IPS-18c (cell line): ENCODE data around the gene ZNF865.

Experiments used
- H3K4me3 ChIP-seq: 2 replicates; pipeline ENCODE4 v1.7.0; 2013; ENCODE audit warnings: low read depth, mild to moderate bottlenecking, low read length, moderate library complexity; ENCODE audit not compliant: insufficient read depth
- H3K9me3 ChIP-seq: one replicate; pipeline ENCODE4 v1.6.1; 2013; ENCODE audit warnings: mild to moderate bottlenecking, low read length, moderate library complexity; ENCODE audit not compliant: control insufficient read depth, insufficient read depth

The ZNF865 gene

DNA sequence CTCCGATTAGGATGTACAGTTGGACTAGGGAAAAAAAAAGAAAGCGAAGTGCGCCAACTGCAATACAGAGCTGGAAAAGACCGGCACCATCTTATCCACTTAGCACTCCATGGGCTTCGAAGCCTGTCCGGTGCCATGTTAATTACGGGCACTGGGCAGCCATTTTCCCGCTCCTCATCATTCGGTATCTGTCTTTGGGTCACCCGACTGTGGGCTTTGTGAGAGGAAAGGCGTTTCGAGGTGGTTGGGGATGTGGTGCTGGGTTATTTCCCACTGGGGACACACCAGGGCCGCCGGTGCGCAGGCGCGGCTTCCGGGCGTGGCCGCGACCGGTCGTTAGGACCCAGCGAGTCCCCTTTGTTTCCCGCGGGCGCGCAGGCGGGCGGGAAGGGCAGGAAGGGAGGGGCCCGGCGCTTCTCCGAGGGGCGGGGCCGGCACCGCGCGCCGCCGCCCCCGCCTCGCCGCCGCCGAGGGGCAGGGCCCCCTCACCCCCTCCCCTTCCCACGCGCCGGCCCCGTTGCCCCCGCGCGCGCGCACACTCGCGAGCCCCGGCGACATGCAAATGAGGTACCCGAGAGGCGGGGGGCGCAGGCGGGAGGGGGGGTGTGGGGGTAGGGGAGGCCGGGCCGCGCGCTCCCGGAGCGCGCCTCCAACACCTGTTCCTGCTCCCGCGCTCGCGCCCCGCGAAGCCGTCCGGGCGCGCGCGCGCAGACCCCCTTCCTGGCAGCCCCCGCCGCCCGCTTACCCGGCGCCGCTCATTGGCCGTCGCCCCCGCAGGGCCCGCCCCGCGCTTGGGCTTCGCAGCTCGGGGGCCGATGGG lies 5.4 kb upstream of the ZNF865 start, which contains the start of gene ZNF524:
ZNF524 (plus strand) TSS at position 447 of the 820 bp plus-strand sequence. CDS start 1,825 bp downstream, outside the sequence.
- Histone ChIP-seq H3K9me3 (no peaks in the 10 kb centered on the region), H3K4me3 (peak within 1 kb of the TSS; percentile 77)

GRCh38 chr19:55600662-55601028 lies 4.8 kb upstream of the ZNF865 start:
- Histone ChIP-seq H3K9me3 (no peaks in the 10 kb centered on the region), H3K4me3 (peak overlapping the region; percentile 65)

- Histone ChIP-seq H3K9me3 (no peaks in the 10 kb centered on the region), H3K4me3 (peak overlapping the region; percentile 65)
Measured at GRCh38 chr19:55601084-55601483, 4.4 kb upstream of the ZNF865 start.

DNA sequence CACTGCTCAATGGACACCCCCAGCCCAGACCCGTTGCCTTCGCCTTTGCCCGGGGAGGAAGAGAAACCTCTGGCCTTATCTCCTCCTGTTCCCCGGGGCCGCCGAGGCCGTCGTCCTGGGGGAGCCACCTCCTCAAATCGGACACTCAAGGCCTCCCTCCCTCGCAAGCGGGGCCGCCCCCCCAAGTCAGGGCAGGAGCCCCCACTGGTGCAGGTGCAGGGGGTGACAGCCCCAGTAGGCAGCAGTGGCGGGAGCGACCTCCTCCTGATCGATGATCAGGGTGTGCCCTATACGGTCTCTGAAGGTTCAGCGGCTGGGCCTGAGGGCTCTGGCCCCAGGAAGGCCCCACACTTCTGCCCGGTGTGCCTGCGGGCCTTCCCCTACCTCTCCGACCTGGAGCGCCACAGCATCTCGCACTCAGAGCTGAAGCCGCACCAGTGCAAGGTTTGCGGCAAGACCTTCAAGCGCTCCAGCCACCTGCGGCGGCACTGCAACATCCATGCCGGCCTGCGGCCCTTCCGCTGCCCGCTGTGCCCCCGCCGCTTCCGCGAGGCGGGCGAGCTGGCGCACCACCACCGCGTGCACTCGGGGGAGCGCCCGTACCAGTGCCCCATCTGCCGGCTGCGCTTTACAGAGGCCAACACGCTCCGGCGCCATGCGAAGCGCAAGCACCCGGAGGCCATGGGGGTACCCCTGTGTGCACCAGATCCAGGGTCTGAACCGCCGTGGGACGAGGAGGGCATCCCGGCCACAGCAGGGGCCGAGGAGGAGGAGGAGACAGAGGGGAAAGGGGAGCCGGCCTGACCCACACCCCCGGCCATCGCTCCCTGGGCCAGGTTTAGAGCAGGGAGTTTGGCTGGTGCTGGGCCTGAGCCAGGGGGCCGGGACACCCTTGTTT lies 3.1 kb upstream of the ZNF865 start:
- Histone ChIP-seq H3K4me3 (no peak overlapping the region), H3K9me3 (no peaks in the 10 kb centered on the region)

DNA sequence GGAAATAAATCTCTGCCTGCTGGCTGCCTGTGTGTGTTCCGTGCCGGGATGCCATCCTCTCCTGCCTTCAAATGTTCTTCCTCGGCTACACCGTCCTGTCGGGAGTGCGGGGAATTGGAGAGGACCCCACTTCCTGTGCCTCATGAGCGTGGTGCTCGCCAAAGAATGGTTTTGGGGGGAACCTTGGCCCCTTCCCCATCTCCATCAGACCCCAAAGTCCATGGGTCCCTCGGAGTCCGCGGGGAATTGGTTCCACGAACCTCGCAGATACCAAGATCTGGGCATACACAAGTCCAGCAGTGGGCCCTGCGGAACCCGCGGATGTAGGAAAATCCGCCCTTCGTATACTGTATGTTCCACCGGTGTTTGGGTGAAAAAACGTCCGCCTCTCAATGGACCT lies 2.3 kb upstream of the ZNF865 start:
- H3K9me3 ChIP-seq = no peaks in the 10 kb centered on the region
- no peak overlapping the region for H3K4me3 ChIP-seq

- H3K4me3 ChIP-seq = no peak overlapping the region; the same call in 1 of the 2 replicates
- no peaks in the 10 kb centered on the region for H3K9me3 ChIP-seq
Measured at GRCh38 chr19:55603581-55604292, 1.7 kb upstream of the ZNF865 start.

GRCh38 chr19:55605207-55605636 lies 225 bp upstream of the ZNF865 start:
- peak overlapping the region; percentile 82 for H3K4me3 ChIP-seq
- no peaks in the 10 kb centered on the region for H3K9me3 ChIP-seq

DNA sequence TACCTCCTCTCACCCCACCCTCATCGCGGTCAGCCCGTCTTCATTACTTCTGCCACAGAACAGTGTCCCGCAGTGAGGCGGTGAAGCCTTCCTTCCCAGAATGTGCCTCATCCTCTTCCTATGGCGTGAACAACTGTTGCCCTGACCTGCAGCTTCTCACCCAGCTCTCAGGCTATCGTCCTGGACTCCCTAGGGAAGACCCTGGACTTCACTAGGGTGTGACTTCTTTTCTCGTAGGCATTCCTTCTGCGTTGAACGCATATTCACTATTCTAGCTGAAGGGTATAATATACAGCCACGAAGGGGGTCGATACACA lies 982 bp downstream of the ZNF865 start:
- H3K4me3 ChIP-seq = peak overlapping the region; percentile 82; the same call in 1 of the 2 replicates

GRCh38 chr19:55606817-55607216 lies 1.4 kb downstream of the ZNF865 start:
- H3K4me3 ChIP-seq = peak overlapping the region; percentile 82; the same call in 1 of the 2 replicates
- H3K9me3 ChIP-seq = no peaks in the 10 kb centered on the region

More for the DNA sequence above, 982 bp downstream of the ZNF865 start:
- H3K9me3 ChIP-seq = no peaks in the 10 kb centered on the region

GRCh38 chr19:55609326-55609725 lies 3.9 kb downstream of the ZNF865 start:
- Histone ChIP-seq H3K4me3 (no peak overlapping the region), H3K9me3 (no peaks in the 10 kb centered on the region)

DNA sequence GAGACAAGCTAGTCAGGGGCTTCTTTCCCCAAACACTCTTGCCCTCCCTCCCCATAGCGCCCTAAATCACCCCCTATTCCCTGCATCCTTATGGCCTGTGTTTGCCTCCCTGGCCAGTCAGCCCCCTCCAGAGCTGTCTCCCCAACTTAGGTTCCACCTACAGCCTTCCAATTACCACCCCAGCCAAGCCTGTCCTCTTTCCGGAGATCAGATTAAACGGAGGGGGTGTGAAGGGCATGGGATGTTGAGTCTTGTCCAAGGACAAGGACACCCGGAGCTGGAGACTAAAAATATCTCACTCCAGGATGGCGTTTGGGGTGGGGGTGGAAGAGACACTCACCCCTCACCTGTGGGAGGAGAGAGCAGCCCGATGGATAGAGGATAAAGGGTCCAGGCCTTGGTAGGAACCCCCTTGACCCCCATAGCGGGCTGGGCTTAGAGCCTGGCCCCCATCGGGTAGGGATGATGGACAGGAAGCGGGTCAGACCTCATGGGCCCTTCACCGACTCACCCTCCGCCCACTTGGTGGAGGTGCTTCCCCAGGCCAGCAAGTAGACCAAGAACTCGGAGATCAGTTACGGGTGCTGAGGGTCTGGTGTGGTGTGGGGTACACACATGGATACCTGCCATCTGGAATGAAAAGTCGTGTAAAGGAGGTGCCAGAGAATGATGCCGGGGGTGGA lies 6.0 kb downstream of the ZNF865 start:
- H3K9me3 ChIP-seq = no peaks in the 10 kb centered on the region
- no peak overlapping the region for H3K4me3 ChIP-seq

GRCh38 chr19:55611983-55612645 lies 6.7 kb downstream of the ZNF865 start:
- no peaks in the 10 kb centered on the region for H3K9me3 ChIP-seq
- no peak overlapping the region for H3K4me3 ChIP-seq

- Histone ChIP-seq H3K4me3 (no peak overlapping the region), H3K9me3 (peaks cover 3% of the 10 kb centered on the region)
Measured at GRCh38 chr19:55613396-55613795, 7.9 kb downstream of the ZNF865 start.

DNA sequence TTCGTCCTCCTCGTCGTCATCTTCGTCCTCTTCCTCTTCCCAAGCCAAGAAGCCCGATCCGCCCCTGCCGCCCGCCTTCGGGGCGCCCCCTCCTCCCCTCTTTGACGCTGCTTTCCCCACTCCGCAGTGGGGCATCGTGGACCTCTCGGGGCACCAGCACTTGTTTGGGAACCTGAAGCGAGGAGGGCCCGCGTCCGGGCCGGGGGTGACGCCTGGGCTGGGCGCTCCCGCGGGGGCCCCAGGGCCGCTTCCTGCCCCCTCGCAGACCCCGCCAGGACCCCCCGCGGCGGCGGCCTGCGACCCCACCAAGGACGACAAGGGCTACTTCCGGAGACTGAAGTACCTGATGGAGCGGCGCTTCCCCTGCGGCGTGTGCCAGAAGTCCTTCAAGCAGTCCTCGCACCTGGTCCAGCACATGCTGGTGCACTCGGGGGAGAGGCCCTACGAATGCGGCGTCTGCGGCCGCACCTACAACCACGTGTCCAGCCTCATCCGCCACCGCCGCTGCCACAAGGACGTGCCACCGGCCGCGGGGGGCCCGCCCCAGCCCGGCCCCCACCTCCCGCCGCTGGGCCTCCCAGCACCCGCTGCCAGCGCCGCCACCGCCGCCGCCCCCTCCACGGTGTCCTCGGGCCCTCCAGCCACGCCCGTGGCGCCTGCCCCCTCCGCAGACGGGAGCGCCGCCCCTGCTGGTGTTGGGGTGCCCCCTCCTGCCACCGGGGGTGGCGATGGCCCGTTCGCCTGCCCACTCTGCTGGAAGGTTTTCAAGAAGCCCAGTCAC lies 8.7 kb downstream of the ZNF865 start:
- no peak overlapping the region for H3K4me3 ChIP-seq
- peaks cover 3% of the 10 kb centered on the region for H3K9me3 ChIP-seq

GRCh38 chr19:55614711-55615542 lies 9.5 kb downstream of the ZNF865 start:
- H3K4me3 ChIP-seq = no peak overlapping the region

More at GRCh38 chr19:55614711-55615542, 9.5 kb downstream of the ZNF865 start:
- H3K9me3 ChIP-seq = peaks cover 3% of the 10 kb centered on the region
